Stimulated activated CD8-positive, alpha-beta memory T cell treated with anti-CD3 and anti-CD28 coated beads, Interleukin-12 subunit alpha, Interleukin-12 subunit beta, amount 100 ng/mL, for 4 hours (primary cell): ENCODE data around the gene TYRO3.
"Not testable (repeated sequence)": the region's sequence is repeated elsewhere in the genome, so short reads cannot be mapped to it uniquely, and the experiment has no call there.

Source experiments
- DNase-seq: peaks from one replicate; pipeline ENCODE4 v3.0.0-alpha.2; 2020; ENCODE audit warnings: low read depth

Gene TYRO3

GRCh38 chr15:41554343-41554742, 4.7 kb upstream of the TYRO3 start:
- DNase-seq = no peak

- DNase-seq = no peak
Observed at GRCh38 chr15:41554915-41555314, 4.1 kb upstream of the TYRO3 start.

GRCh38 chr15:41556677-41557076, 2.3 kb upstream of the TYRO3 start:
- no peak for DNase-seq

GRCh38 chr15:41557673-41558399, 1.2 kb upstream of the TYRO3 start:
- DNase-seq = peak; percentile 55

GRCh38 chr15:41559239-41559782, 299 bp downstream of the TYRO3 start:
- DNase-seq = no peak

- DNase-seq = no peak
Observed at GRCh38 chr15:41560572-41560874, 1.5 kb downstream of the TYRO3 start.

- DNase-seq = no peak
Observed at GRCh38 chr15:41561104-41561776, 2.2 kb downstream of the TYRO3 start.

- DNase-seq = no peak
Observed at GRCh38 chr15:41561777-41562145, 2.7 kb downstream of the TYRO3 start.

GRCh38 chr15:41562244-41562643, 3.2 kb downstream of the TYRO3 start:
- no peak for DNase-seq

GRCh38 chr15:41562784-41563198, 3.8 kb downstream of the TYRO3 start:
- DNase-seq = no peak

GRCh38 chr15:41564286-41564959, 5.4 kb downstream of the TYRO3 start:
- DNase-seq = no peak

- no peak for DNase-seq
Observed at GRCh38 chr15:41564960-41565502, 6.0 kb downstream of the TYRO3 start.

- no peak for DNase-seq
Observed at GRCh38 chr15:41565702-41566101, 6.7 kb downstream of the TYRO3 start.

- no peak for DNase-seq
Observed at GRCh38 chr15:41566121-41566885, 7.3 kb downstream of the TYRO3 start.

GRCh38 chr15:41567261-41567660, 8.2 kb downstream of the TYRO3 start:
- DNase-seq = no peak

- no peak for DNase-seq
Observed at GRCh38 chr15:41567862-41568261, 8.8 kb downstream of the TYRO3 start.

- no peak for DNase-seq
Observed at GRCh38 chr15:41568350-41569017, 9.5 kb downstream of the TYRO3 start.

GRCh38 chr15:41569232-41569631, 10.2 kb downstream of the TYRO3 start:
- DNase-seq = not testable (repeated sequence)

- DNase-seq = no peak
Observed at GRCh38 chr15:41570764-41571163, 11.8 kb downstream of the TYRO3 start.

GRCh38 chr15:41571948-41572347, 12.9 kb downstream of the TYRO3 start:
- DNase-seq = no peak

GRCh38 chr15:41572866-41573265, 13.9 kb downstream of the TYRO3 start:
- DNase-seq = no peak

GRCh38 chr15:41573396-41573795, 14.4 kb downstream of the TYRO3 start:
- DNase-seq = no peak
